DOHH2 (cell line): ENCODE results near the gene MTCL1.

Experiments
- H3F3A ChIP-seq: fragments of 200-600 bp; sonication (generic), shearing (Covaris generic); 2 replicates; pipeline ENCODE4 v1.6.0; 2016; ENCODE audit warnings: antibody characterized with exemption, mild to moderate bottlenecking; ENCODE audit not compliant: control insufficient read depth, insufficient read depth
- H3K27ac ChIP-seq: fragments of 200-600 bp; sonication (generic); 2 replicates; pipeline ENCODE4 v1.5.1; 2014; ENCODE audit warnings: low read depth, mild to moderate bottlenecking, low read length, moderate library complexity
- H3K27me3 ChIP-seq: fragments of 200-600 bp; sonication (generic); 2 replicates; pipeline ENCODE4 v1.6.1; 2014; ENCODE audit warnings: mild to moderate bottlenecking, low read length, mixed read lengths; ENCODE audit not compliant: control insufficient read depth
- H3K36me3 ChIP-seq: fragments of 200-600 bp; sonication (generic); 2 replicates; pipeline ENCODE4 v1.6.1; 2014; ENCODE audit warnings: mild to moderate bottlenecking, low read length, moderate library complexity, mixed read lengths; ENCODE audit not compliant: control insufficient read depth
- H3K4me1 ChIP-seq: fragments of 200-600 bp; sonication (generic); 2 replicates; pipeline ENCODE4 v1.6.1; 2014; ENCODE audit warnings: mild to moderate bottlenecking, low read length, mixed read lengths; ENCODE audit not compliant: control insufficient read depth
- H3K4me2 ChIP-seq: fragments of 200-600 bp; sonication (generic); 2 replicates; pipeline ENCODE4 v1.6.0; 2014; ENCODE audit warnings: mild to moderate bottlenecking, low read length, moderate library complexity
- H3K4me3 ChIP-seq: fragments of 200-600 bp; sonication (generic); 2 replicates; pipeline ENCODE4 v1.5.1; 2014; ENCODE audit warnings: mild to moderate bottlenecking, low read length, mixed read lengths
- H3K79me2 ChIP-seq: fragments of 200-600 bp; sonication (generic); 2 replicates; pipeline ENCODE4 v1.6.1; 2014; ENCODE audit warnings: mild to moderate bottlenecking, low read length, mixed read lengths; ENCODE audit not compliant: control insufficient read depth
- H3K9me2 ChIP-seq: fragments of 200-600 bp; sonication (generic); replicated peaks from 2 replicates; pipeline ENCODE4 v1.6.1; 2014; ENCODE audit warnings: mild to moderate bottlenecking, low read length, mixed read lengths; ENCODE audit not compliant: control insufficient read depth
- H3K9me3 ChIP-seq: fragments of 200-600 bp; sonication (generic); 2 replicates; pipeline ENCODE4 v1.6.1; 2014; ENCODE audit warnings: antibody characterized with exemption, low read length, mixed read lengths; ENCODE audit not compliant: control insufficient read depth, insufficient read depth
- H4K20me1 ChIP-seq: fragments of 200-600 bp; sonication (generic); 2 replicates; pipeline ENCODE4 v1.6.0; 2014; ENCODE audit warnings: low read depth, mild to moderate bottlenecking, antibody characterized with exemption, low read length, moderate library complexity; ENCODE audit not compliant: control insufficient read depth, insufficient read depth
- CTCF ChIP-seq: fragments of 200-600 bp; sonication (generic); IDR thresholded peaks from one replicate; pipeline ENCODE4 v1.5.1; 2014; ENCODE audit warnings: antibody characterized with exemption, mild to moderate bottlenecking, low read depth, low read length; ENCODE audit not compliant: poor library complexity, severe bottlenecking
- EZH2phosphoT487 ChIP-seq: fragments of 200-600 bp; sonication (generic); IDR thresholded peaks from 2 replicates; pipeline ENCODE4 v1.6.1; 2017; ENCODE audit warnings: borderline replicate concordance, mild to moderate bottlenecking, antibody characterized with exemption, low read length, moderate library complexity, mixed read lengths

MTCL1 gene

GRCh38 chr18:8874872-8875271 is 169.5 kb downstream of the MTCL1 start:
- Histone ChIP-seq H3K4me1 (no peaks in the 10 kb centered on the region), H3K4me2 (no peak overlapping the region), H3K79me2 (no peaks in the 10 kb centered on the region), H3K9me2 (no peaks in the 10 kb centered on the region; the same call in 1 of the 2 replicates), H3K27ac (no peak overlapping the region), H3K4me3 (no peak overlapping the region), H4K20me1 (no peaks in the 10 kb centered on the region), H3K36me3 (no peaks in the 10 kb centered on the region), H3K9me3 (no peaks in the 10 kb centered on the region), H3K27me3 (no peaks in the 10 kb centered on the region; the same call in 1 of the 2 replicates), H3F3A (no peaks in the 10 kb centered on the region)
- TF ChIP-seq EZH2phosphoT487, result no peak
- no peak for TF ChIP-seq CTCF

GRCh38 chr18:8876887-8877286 is 171.5 kb downstream of the MTCL1 start:
- TF ChIP-seq EZH2phosphoT487 (no peak), CTCF (no peak)
- Histone ChIP-seq H3K79me2 (no peaks in the 10 kb centered on the region), H3K27me3 (no peaks in the 10 kb centered on the region; the same call in 1 of the 2 replicates), H4K20me1 (no peaks in the 10 kb centered on the region), H3K9me2 (no peaks in the 10 kb centered on the region), H3K4me3 (no peak overlapping the region), H3K4me1 (no peaks in the 10 kb centered on the region), H3F3A (no peaks in the 10 kb centered on the region), H3K9me3 (peaks cover 2% of the 10 kb centered on the region; the same call in 1 of the 2 replicates), H3K36me3 (no peaks in the 10 kb centered on the region), H3K4me2 (no peak overlapping the region), H3K27ac (no peak overlapping the region)

- no peaks in the 10 kb centered on the region for H3K36me3 ChIP-seq
- TF ChIP-seq CTCF (no peak), EZH2phosphoT487 (no peak)
- H4K20me1 ChIP-seq, result no peaks in the 10 kb centered on the region
Observed at GRCh38 chr18:8881103-8881502, 175.7 kb downstream of the MTCL1 start.

More at GRCh38 chr18:8881103-8881502, 175.7 kb downstream of the MTCL1 start:
- no peaks in the 10 kb centered on the region for H3K27me3 ChIP-seq
- no peaks in the 10 kb centered on the region for H3K79me2 ChIP-seq
- no peaks in the 10 kb centered on the region for H3F3A ChIP-seq
- no peaks in the 10 kb centered on the region for H3K9me2 ChIP-seq
- no peak overlapping the region for H3K4me2 ChIP-seq
- no peak overlapping the region for H3K27ac ChIP-seq
- H3K4me1 ChIP-seq, result no peaks in the 10 kb centered on the region
- H3K4me3 ChIP-seq, result no peak overlapping the region
- peaks cover 13% of the 10 kb centered on the region; the same call in 1 of the 2 replicates for H3K9me3 ChIP-seq
